NOMO-1 treated with dmso at 0.1 percent for 144 hours (cell line): ENCODE measurements around the gene DNPH1.

Source experiments
- DNase-seq: peaks from one replicate; lab custom pipeline; 2025; ENCODE audit not compliant: unreplicated experiment; lab: John Stamatoyannopoulos, UW

DNPH1 gene

GRCh38 chr6:43219119-43219518 lies 10.2 kb downstream of the DNPH1 start:
- no peak for DNase-seq

GRCh38 chr6:43217351-43217750 lies 11.9 kb downstream of the DNPH1 start:
- DNase-seq, result no peak

DNA sequence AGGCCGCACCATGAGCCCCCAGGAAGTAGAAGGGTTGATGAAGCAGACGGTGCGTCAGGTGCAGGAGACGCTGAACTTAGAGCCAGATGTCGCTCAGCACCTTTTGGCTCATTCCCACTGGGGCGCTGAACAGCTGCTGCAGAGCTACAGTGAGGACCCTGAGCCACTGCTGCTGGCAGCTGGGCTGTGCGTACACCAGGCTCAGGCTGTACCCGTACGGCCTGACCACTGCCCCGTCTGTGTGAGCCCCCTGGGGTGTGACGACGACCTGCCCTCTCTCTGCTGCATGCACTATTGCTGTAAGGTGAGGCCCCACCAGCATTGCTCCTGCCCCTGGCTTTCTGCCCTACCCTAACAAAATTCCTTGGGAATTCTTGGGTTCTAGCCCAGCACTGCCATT lies 13.1 kb downstream of the DNPH1 start:
- no peak for DNase-seq

- no peak for DNase-seq
Observed at GRCh38 chr6:43215066-43215465, 14.2 kb downstream of the DNPH1 start.

DNA sequence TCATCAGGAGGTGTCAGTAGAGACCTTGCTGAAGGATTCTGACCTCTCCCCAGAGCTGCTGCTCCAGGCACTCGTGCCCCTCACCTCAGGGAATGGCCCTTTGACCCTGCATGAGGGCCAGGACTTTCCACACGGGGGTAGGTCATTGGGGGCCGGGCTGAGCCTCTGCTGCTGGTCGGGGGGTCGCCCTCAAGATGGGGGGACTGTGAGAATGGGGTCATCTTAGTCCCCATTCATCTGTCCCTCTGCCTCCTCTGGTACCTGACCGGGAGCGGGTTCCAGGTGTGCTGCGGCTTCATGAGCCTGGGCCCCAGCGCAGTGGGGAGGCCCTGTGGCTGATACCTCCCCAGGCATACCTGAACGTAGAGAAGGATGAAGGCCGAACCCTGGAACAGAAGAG lies 15.8 kb downstream of the DNPH1 start:
- DNase-seq, result no peak

- DNase-seq, result no peak
Observed at GRCh38 chr6:43211955-43212354, 17.3 kb downstream of the DNPH1 start.

- no peak for DNase-seq
Observed at GRCh38 chr6:43207286-43207685, 22.0 kb downstream of the DNPH1 start.

DNA sequence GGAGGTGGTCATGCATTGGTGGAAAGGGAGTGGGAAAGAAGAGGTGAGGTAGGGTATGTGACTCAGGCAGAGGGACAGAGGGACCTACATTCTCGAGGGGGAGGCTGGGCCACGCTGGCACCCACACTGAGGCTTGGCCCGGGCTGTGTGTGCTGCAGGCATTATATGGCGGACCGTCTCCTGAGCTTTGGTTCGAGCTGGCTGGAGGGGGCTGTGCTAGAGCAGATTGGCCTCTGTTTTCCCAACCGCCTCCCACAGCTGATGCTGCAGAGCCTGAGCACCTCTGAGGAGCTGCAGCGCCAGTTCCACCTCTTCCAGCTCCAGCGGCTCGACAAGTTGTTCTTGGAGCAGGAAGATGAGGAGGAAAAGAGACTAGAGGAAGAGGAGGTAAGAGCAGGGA lies 23.4 kb downstream of the DNPH1 start:
- no peak for DNase-seq

- DNase-seq, result no peak
Observed at GRCh38 chr6:43204271-43205105, 24.8 kb downstream of the DNPH1 start.

GRCh38 chr6:43203718-43204095 lies 25.6 kb downstream of the DNPH1 start:
- DNase-seq, result no peak

DNA sequence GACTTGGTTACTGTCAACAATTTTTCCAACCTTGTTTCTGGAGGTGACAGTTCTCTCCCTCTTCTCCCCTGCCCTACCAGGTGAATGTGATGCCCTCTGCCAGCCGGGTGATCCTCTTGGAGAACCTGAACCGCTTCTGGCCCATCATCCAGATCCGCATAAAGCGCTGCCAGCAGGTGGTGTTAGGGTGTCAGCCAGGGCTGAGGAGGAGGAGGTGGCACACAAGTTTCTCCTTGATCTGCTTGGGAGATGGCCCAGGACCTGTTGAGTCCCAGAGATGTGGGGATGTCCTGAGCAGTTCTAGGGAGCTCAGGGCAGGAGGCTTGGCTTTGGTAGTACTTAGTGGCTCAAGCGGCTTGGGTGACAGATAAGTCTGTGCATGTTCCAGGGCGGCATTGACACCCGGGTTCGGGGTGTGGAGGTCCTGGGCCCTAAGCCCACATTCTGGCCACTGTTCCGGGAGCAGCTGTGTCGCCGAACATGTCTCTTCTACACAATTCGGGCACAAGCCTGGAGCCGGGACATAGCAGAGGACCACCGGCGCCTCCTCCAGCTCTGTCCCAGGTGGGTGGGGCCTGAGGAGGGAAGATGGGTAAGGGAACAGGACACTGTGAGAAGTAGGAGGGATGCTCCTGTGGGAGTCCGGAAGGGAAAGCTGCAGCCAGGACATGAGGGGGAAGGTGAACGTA lies 26.1 kb downstream of the DNPH1 start:
- DNase-seq, result no peak

GRCh38 chr6:43202451-43202850 lies 26.8 kb downstream of the DNPH1 start:
- no peak for DNase-seq

GRCh38 chr6:43200541-43200940 lies 28.7 kb downstream of the DNPH1 start:
- DNase-seq, result no peak

DNA sequence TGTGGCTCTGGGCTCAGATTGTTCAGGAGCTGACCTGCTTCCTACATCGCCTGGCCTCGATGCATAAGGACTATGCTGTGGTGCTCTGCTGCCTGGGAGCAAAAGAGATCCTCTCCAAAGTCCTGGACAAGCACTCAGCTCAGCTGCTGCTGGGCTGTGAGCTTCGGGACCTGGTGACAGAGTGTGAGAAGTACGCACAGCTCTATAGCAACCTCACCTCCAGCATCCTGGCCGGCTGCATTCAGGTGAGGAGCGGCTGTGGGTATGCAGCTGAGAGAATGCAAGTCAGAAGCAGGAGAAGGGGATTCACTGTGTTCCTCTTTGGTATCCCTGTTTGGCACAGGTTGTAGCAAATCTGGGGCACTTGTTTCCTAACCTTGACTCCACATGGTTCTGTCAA lies 29.4 kb downstream of the DNPH1 start:
- no peak for DNase-seq

- no peak for DNase-seq
Observed at GRCh38 chr6:43196337-43196736, 32.9 kb downstream of the DNPH1 start.

DNA sequence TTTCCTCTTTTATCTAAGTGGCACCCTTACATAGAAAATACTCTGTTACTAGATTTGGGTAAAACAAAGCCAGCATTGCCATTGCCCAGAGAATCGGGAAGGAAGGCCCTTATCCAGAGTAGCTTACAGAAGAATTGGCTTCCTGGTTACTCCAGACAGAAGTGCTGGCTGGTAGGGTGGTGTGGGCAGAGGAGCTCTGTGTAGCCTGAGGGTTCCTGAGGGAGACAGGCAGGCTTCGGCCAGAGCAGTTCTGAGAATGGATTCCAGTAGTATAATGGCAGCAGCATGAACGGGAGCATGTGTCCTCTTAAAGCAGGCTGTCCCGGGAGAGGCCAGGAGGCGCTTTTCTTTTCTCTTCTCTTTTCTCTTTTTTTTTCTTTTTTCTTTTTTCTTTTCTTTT lies 35.4 kb downstream of the DNPH1 start:
- no peak for DNase-seq

DNA sequence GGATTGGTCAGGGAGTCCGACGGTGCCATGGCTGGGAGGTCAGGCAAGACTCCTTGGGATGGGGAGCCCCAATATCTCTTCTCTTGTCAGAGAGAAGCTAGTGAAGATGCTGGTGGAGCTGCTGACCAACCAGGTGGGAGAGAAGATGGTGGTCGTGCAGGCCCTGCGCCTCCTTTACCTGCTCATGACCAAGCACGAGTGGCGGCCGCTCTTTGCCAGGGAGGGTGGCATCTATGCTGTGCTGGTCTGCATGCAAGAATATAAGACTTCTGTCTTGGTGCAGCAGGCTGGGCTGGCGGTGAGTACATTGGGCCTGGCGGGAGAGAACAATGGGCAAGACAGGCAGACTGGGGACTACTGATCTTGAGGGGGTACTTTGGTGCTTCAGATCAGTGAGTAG lies 36.4 kb downstream of the DNPH1 start:
- DNase-seq, result no peak

GRCh38 chr6:43189776-43190304 lies 39.4 kb downstream of the DNPH1 start:
- DNase-seq, result no peak

GRCh38 chr6:43188426-43188825 lies 40.9 kb downstream of the DNPH1 start:
- no peak for DNase-seq

DNA sequence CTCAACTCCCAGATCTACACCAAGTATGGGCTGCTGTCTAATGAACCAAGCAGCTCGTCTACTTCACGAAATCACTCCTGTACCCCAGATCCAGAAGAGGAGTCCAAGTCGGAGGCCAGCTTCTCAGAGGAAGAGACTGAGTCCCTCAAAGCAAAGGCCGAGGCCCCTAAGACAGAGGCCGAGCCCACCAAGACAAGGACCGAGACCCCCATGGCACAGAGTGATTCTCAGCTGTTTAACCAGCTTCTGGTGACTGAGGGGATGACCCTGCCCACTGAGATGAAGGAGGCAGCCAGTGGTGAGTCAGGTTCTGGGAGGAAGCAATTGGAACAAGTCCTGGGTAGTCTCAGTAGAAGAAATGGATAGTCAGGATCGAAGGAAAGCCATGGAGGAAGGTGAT lies 41.5 kb downstream of the DNPH1 start:
- no peak for DNase-seq

GRCh38 chr6:43186706-43187105 lies 42.6 kb downstream of the DNPH1 start:
- no peak for DNase-seq

GRCh38 chr6:43186019-43186418 lies 43.3 kb downstream of the DNPH1 start:
- DNase-seq, result no peak
